CD14-positive monocyte (primary cell): Measurements from ENCODE around the gene SCYGR3. TPM values are rescaled to one million over a fixed set of nuclear protein-coding genes. Genes with fewer than 3 reads are reported as not detected.

ENCODE experiments used
- DNase-seq, 3 donors: peaks; one replicate each; pipeline ENCODE4 v3.0.0-alpha.2; 2011 to 2022
- H2AFZ ChIP-seq: 2 replicates; pipeline ENCODE4 v1.6.0; 2012; ENCODE audit warnings: mild to moderate bottlenecking, low read depth, low read length, inconsistent platforms; ENCODE audit not compliant: insufficient read depth, poor library complexity, severe bottlenecking
- H3K27ac ChIP-seq, 2 donors: 1 replicate in 1 of 2; 2 replicates in 1 of 2; pipeline ENCODE4 v1.5.1; 2012 to 2013; ENCODE audit warnings: low read length in 2 of 2, control low read depth in 1 of 2, inconsistent platforms in 1 of 2, low read depth in 1 of 2, mild to moderate bottlenecking in 1 of 2
- H3K27me3 ChIP-seq, 2 donors: one replicate each; pipeline versions ENCODE4 v1.6.0 to v1.6.1; 2011 to 2013; ENCODE audit warnings: low read length in 2 of 2; ENCODE audit not compliant: control insufficient read depth in 2 of 2, insufficient read depth in 2 of 2
- H3K36me3 ChIP-seq, 2 donors: replicated peaks in 1 of 2; 1 replicate in 1 of 2; 2 replicates in 1 of 2; pipeline versions ENCODE4 v1.5.1 to v1.6.1; 2012 to 2013; ENCODE audit warnings: low read length in 2 of 2, control low read depth in 1 of 2, inconsistent platforms in 1 of 2, mild to moderate bottlenecking in 1 of 2; ENCODE audit not compliant: insufficient read depth in 2 of 2, control insufficient read depth in 1 of 2
- H3K4me1 ChIP-seq, 2 donors: 1 replicate in 1 of 2; 2 replicates in 1 of 2; pipeline versions ENCODE4 v1.5.1 to v1.6.1; 2012 to 2013; ENCODE audit warnings: low read length in 2 of 2, control low read depth in 1 of 2, inconsistent platforms in 1 of 2, mild to moderate bottlenecking in 1 of 2, moderate library complexity in 1 of 2; ENCODE audit not compliant: insufficient read depth in 2 of 2, control insufficient read depth in 1 of 2
- H3K4me2 ChIP-seq: replicated peaks from 2 replicates; pipeline ENCODE3; 2012; ENCODE audit warnings: low read length, moderate library complexity, mild to moderate bottlenecking; ENCODE audit not compliant: poor library complexity, severe bottlenecking; ENCODE audit errors: extremely low read depth
- H3K4me3 ChIP-seq, 3 experiments: fragments of 200-600 bp in 1 of 3; sonication (generic) in 1 of 3; replicated peaks in 1 of 3; 1 replicate in 2 of 3; 2 replicates in 1 of 3; pipeline ENCODE4 v1.5.1; 2011 to 2013; ENCODE audit warnings: low read length in 3 of 3, mild to moderate bottlenecking in 3 of 3, control low read depth in 2 of 3, low read depth in 2 of 3, inconsistent platforms in 1 of 3, moderate library complexity in 1 of 3
- H3K79me2 ChIP-seq: 2 replicates; pipeline ENCODE4 v1.6.0; 2012; ENCODE audit warnings: mild to moderate bottlenecking, control low read depth, inconsistent platforms, low read length, moderate library complexity; ENCODE audit not compliant: insufficient read depth
- H3K9ac ChIP-seq: 2 replicates; pipeline ENCODE4 v1.6.0; 2017; ENCODE audit warnings: low read length, mild to moderate bottlenecking; ENCODE audit not compliant: insufficient read depth, poor library complexity, severe bottlenecking
- H3K9me3 ChIP-seq, 2 donors: replicated peaks in 1 of 2; 1 replicate in 1 of 2; 2 replicates in 1 of 2; pipeline versions ENCODE4 v1.5.1 to v1.6.1; 2012 to 2013; ENCODE audit warnings: low read length in 2 of 2, control low read depth in 1 of 2; ENCODE audit not compliant: control insufficient read depth in 1 of 2, insufficient read depth in 1 of 2
- H4K20me1 ChIP-seq: 2 replicates; pipeline ENCODE4 v1.6.0; 2012; ENCODE audit warnings: mild to moderate bottlenecking, low read length, control low read depth, moderate library complexity; ENCODE audit not compliant: insufficient read depth
- H3K27ac Mint-ChIP-seq, 7 donors: one replicate each; pipeline ENCODE4 v1.8.0; 2020; ENCODE audit warnings: mild to moderate bottlenecking in 7 of 7, mixed read lengths in 7 of 7, moderate library complexity in 6 of 7, inconsistent platforms in 2 of 7
- H3K27me3 Mint-ChIP-seq, 3 donors: one replicate each; pipeline ENCODE4 v1.8.0; 2021 to 2022; ENCODE audit warnings: low read depth in 3 of 3, mild to moderate bottlenecking in 3 of 3, mixed read lengths in 3 of 3, moderate library complexity in 3 of 3, inconsistent platforms in 1 of 3
- H3K36me3 Mint-ChIP-seq, 2 donors: one replicate each; pipeline ENCODE4 v1.8.0; 2020; ENCODE audit warnings: mixed read lengths in 2 of 2, inconsistent platforms in 1 of 2, mild to moderate bottlenecking in 1 of 2
- H3K4me1 Mint-ChIP-seq: one replicate; pipeline ENCODE4 v1.8.0; 2020; ENCODE audit warnings: mild to moderate bottlenecking, mixed read lengths
- H3K4me3 Mint-ChIP-seq, 2 donors: one replicate each; pipeline ENCODE4 v1.8.0; 2020; ENCODE audit warnings: mild to moderate bottlenecking in 2 of 2, mixed read lengths in 2 of 2, moderate library complexity in 1 of 2
- H3K9me3 Mint-ChIP-seq, 7 donors: one replicate each; pipeline ENCODE4 v1.8.0; 2020 to 2022; ENCODE audit warnings: mixed read lengths in 7 of 7, mild to moderate bottlenecking in 6 of 7, moderate library complexity in 6 of 7, inconsistent platforms in 2 of 7
- CTCF ChIP-seq: fragments of 200-600 bp; IDR thresholded peaks from one replicate; pipeline ENCODE4 v1.8.0; 2022; ENCODE audit warnings: antibody characterized with exemption, mild to moderate bottlenecking
- WGBS: methylation state at CpG from one replicate; pipeline ENCODE4 v1.1.5; 2013; ENCODE audit warnings: missing lambda C conversion rate; ENCODE audit not compliant: insufficient coverage; 5-methylcytosine and 5-hydroxymethylcytosine counted together
- intact Hi-C, 2 donors: fragments of 100-400 bp; cut with micrococcal nuclease; formaldehyde crosslinking; loops; one replicate each; pipeline versions ENCODE4 v1.15.0 to v1.15.1; 2023
- polyA plus RNA-seq, 3 donors: library from polyadenylated mRNA; depleted of rRNA in 1 of 3; unstranded in 2 of 3; stranded (reverse) in 1 of 3; fragments of 300-500 nt in 2 of 3; fragments of >200 nt in 1 of 3; fragmentation: Illumina TruSeq in 2 of 3; gene quantifications; 1 replicate in 2 of 3; 2 replicates in 1 of 3; pipeline ENCODE4 v1.2.3, GENCODE V29; 2012 to 2021

SCYGR3 gene
- polyA plus RNA-seq, 3 donors: not detected

GRCh38 chr2:227615181-227615580 lies 541 bp upstream of the SCYGR3 start:
- H3K27me3 Mint-ChIP-seq: peaks cover 17 to 35% (median 19%) of the 10 kb centered on the region in 3 donors
- 86% methylated on average over 4 of the region's 4 CpGs for WGBS
- no peaks in the 10 kb centered on the region for H3K9me3 ChIP-seq
- H3K36me3 ChIP-seq: no peaks in the 10 kb centered on the region
- H3K4me2 ChIP-seq: no peak overlapping the region
- H3K27ac ChIP-seq: no peak overlapping the region
- no peaks in the 10 kb centered on the region for H4K20me1 ChIP-seq
- H3K4me3 ChIP-seq: no peak overlapping the region
- no peaks in the 10 kb centered on the region for H3K4me1 ChIP-seq
- no peaks in the 10 kb centered on the region for H3K79me2 ChIP-seq
- H3K27me3 ChIP-seq: peaks cover 16 to 17% of the 10 kb centered on the region in 2 donors
- H3K4me3 Mint-ChIP-seq: no peak overlapping the region
- no peaks in the 10 kb centered on the region for H3K36me3 Mint-ChIP-seq
- H2AFZ ChIP-seq: no peak overlapping the region
- no peak overlapping the region for H3K9ac ChIP-seq
- H3K9me3 Mint-ChIP-seq: peaks cover 0 to 1% (median 0%) of the 10 kb centered on the region in 7 donors
- DNase-seq: no peak
- intact Hi-C loops: no loop called here
- TF ChIP-seq CTCF: no peak
- no peak overlapping the region for H3K27ac Mint-ChIP-seq
- peaks cover 2% of the 10 kb centered on the region for H3K4me1 Mint-ChIP-seq

GRCh38 chr2:227614246-227614645 lies 394 bp downstream of the SCYGR3 start:
- no peak overlapping the region for H3K27ac Mint-ChIP-seq
- H3K4me3 Mint-ChIP-seq: no peak overlapping the region
- no peaks in the 10 kb centered on the region for H3K79me2 ChIP-seq
- no peaks in the 10 kb centered on the region for H4K20me1 ChIP-seq
- no peaks in the 10 kb centered on the region for H3K4me1 ChIP-seq
- peaks cover 3% of the 10 kb centered on the region for H3K4me1 Mint-ChIP-seq
- intact Hi-C loops: no loop called here
- H3K4me2 ChIP-seq: no peak overlapping the region
- no peak overlapping the region for H3K4me3 ChIP-seq
- H3K27me3 ChIP-seq: peaks cover 20 to 23% of the 10 kb centered on the region in 2 donors
- TF ChIP-seq CTCF: no peak
- H2AFZ ChIP-seq: no peak overlapping the region
- no peak overlapping the region for H3K27ac ChIP-seq
- H3K27me3 Mint-ChIP-seq: peaks cover 21 to 41% (median 24%) of the 10 kb centered on the region in 3 donors
- H3K9me3 Mint-ChIP-seq: peaks cover 0 to 2% (median 0%) of the 10 kb centered on the region in 7 donors
- no peaks in the 10 kb centered on the region for H3K9me3 ChIP-seq
- WGBS: 90% methylated on average over 2 of the region's 4 CpGs
- no peaks in the 10 kb centered on the region for H3K36me3 ChIP-seq
- no peak overlapping the region for H3K9ac ChIP-seq
- H3K36me3 Mint-ChIP-seq: no peaks in the 10 kb centered on the region
- DNase-seq: no peak
